ENCODE measurements around the gene CCL2.

CCL2 gene

DNA sequence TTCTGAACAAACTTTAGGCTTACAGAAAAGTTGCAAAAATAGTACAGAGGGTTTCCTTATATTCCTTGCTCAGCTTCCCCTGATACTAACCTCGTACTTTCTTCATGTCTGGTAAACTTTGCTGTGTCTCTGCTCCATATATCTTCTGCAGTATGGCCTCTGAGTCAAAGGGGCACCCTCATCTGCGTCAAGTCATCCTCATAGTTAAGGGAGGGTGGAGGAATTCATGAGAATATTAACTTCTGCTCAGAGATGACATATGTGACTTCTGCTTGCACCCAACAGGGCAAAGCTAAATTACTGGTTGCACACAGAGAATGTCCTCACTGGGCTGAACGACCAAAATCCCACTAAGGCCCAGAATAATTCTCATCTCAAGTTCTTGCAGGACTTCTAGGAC, 10.6 kb downstream of the CCL2 start:
- no peak for DNase-seq (ENCODE audit: low read depth in 3 of 3)

DNA sequence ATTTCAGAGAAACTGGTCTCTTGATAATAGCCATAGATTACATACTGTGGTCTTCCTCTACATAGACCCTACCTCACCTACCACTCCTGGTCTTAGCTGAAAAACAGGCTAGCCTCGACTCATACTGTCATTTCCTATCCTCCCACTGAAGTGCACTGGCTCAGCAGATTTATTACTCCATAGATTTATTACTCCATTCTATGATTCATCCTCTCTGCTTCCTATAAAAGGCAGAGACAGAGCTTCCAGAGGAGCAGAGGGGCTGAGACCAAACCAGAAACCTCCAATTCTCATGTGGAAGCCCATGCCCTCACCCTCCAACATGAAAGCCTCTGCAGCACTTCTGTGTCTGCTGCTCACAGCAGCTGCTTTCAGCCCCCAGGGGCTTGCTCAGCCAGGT, 14.9 kb downstream of the CCL2 start, which contains the start of gene CCL7:
Gene CCL7, plus strand, starts transcription at position 253 of the 400 bp plus-strand sequence. Its CDS starts 70 bp downstream, at position 323.
- DNase-seq (ENCODE audit: low read depth in 3 of 3): no peak

DNA sequence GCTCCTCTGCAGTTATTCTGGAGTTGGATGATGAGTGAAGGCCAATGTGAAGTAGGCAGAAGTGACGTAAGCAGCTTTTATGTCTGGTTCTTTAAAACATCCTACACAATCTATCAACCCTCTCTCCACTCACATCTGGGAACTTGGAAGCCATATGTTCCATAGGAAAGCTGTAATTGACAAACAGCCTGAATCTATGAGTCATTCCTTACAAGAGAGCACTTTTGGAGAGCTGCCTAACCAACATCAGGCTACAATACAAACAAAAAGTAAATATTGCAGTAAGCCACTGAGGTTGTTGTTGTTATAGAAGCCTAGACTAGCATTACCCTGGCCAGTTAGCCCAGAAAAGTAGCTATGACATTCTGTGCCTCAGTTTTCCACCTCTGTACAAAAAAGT, 20.8 kb downstream of the CCL2 start:
- no peak for DNase-seq (ENCODE audit: low read depth in 3 of 3)

DNA sequence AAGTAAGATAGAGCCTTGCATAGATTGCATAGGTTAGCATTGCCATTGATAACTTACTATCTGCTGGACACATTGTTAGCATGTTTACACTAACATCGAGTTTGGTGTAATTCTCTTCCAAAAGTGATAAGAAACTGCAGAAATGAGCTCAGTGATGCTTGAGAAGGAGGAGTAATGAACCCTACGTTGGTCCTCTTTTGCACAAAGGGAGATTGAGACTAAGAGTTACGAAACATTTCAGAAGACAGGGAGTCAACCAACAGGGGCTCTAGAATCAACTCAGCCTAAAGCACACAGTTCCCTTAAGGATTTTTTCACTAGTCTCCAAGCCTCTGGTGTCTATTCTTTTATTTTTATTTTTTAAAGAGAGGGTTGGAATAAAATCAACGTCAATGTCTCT, 21.7 kb downstream of the CCL2 start:
- DNase-seq (ENCODE audit: low read depth in 3 of 3): no peak

GRCh38 chr17:34283571-34283970, 28.5 kb downstream of the CCL2 start:
- DNase-seq (ENCODE audit: low read depth in 3 of 3): no peak

DNA sequence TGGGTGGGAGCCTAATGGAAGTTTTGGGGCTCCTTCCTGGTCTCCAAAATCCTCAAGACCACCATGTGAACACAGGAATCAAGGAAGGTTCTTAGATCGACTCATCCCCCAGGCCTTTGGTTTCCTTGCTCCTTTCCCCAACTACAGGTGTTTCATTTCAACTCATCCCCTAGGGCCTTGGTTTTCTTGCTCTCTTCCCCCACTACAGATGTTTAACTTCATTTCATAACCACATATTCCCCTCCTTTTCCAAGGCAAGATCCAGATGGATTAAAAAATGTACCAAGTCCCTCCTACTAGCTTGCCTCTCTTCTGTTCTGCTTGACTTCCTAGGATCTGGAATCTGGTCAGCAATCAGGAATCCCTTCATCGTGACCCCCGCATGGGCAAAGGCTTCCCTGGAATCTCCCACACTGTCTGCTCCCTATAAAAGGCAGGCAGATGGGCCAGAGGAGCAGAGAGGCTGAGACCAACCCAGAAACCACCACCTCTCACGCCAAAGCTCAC, 30.3 kb downstream of the CCL2 start, which contains the start of gene CCL11:
Gene CCL11, plus strand, starts transcription at position 457 of the 507 bp plus-strand sequence. CDS start 67 bp downstream, outside the sequence.
- no peak for DNase-seq (ENCODE audit: low read depth in 3 of 3)

GRCh38 chr17:34287875-34288274, 32.8 kb downstream of the CCL2 start:
- DNase-seq (ENCODE audit: low read depth in 3 of 3): no peak

GRCh38 chr17:34290586-34290985, 35.5 kb downstream of the CCL2 start:
- no peak for DNase-seq (ENCODE audit: low read depth in 3 of 3)

DNA sequence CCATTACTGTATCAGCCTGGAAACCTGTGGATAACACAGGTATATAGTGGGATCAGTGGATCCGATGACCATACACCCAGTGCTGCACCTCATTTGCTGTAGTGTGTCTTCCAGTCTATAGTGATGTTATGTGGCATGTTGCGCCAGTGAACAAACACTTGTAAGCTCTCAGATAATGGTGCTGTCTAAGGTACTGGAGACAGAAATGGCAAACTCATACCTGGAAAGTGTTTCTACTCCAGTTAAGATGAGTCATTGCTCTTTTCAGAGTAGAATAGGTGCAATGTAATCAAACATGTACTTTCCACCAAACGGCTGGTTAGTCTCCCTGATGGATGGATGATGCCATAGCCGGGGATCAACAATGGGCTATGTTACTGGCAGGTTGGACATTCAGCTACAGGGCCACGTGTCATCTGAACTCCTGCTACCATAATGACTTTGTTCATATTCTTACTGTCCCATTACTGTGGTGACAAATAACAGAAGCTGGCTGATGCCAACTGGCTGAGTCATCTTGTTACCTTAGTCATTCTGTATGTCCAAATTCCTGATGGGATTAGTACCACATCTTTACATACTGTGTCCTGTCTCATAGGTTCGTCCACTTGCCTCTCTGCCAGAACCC, 36.8 kb downstream of the CCL2 start:
- no peak for DNase-seq (ENCODE audit: low read depth in 3 of 3)

GRCh38 chr17:34299027-34299426, 43.9 kb downstream of the CCL2 start:
- DNase-seq (ENCODE audit: low read depth in 3 of 3): no peak

DNA sequence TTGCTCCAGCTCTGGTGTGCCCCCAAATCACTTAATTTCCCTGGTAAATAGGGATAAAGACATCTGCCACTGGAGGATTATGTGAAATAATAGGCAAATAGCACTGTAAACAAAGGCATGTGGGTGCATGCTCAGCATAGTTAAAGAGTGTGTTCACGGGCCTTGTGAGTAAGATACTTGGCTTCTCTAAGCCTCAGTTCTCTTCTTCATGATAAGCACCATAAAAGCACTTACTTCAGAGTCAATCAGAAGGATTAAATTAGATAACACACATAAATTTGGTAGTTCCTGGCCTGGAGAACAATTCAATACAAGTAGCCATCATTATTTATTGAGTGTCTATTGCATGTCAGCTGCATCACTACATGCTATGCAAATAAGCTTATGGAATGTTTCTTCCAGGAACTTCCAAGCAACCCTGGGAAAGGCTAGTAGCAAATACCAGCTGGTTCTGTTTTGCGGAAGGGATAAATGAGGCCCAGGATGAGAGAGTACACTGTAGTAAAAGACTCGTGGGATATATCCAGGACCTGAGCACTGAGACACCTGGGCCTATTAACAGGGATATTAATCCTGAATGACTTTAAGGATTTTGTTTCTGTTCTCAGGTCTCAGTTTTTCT, 45.0 kb downstream of the CCL2 start:
- DNase-seq (ENCODE audit: low read depth in 3 of 3): no peak

GRCh38 chr17:34300652-34301370, 45.7 kb downstream of the CCL2 start:
- DNase-seq (ENCODE audit: low read depth in 3 of 3): no peak

GRCh38 chr17:34301986-34302385, 46.9 kb downstream of the CCL2 start:
- no peak for DNase-seq (ENCODE audit: low read depth in 3 of 3)

DNA sequence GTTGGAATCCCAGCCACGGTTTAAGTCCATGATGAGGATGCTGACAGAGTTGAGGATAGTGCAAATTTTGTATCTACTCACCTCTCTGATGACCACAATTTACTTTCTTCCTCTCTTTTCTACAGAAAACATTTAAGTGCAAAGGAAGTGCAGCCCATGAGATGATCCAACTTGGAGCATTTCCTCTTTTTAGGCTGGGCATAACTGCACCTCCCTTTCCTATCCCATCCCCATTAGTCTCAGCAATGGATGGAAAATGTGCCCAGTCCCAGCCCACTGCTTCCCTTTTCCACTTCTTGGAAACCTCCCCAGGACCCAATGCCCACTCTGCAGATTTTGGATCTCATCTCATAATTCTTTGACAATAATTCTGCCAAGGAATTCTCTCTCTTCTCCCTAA, 47.6 kb downstream of the CCL2 start:
- no peak for DNase-seq (ENCODE audit: low read depth in 3 of 3)

GRCh38 chr17:34303606-34304005, 48.5 kb downstream of the CCL2 start:
- DNase-seq (ENCODE audit: low read depth in 3 of 3): no peak

GRCh38 chr17:34305061-34305460, 50.0 kb downstream of the CCL2 start:
- no peak for DNase-seq (ENCODE audit: low read depth in 3 of 3)

DNA sequence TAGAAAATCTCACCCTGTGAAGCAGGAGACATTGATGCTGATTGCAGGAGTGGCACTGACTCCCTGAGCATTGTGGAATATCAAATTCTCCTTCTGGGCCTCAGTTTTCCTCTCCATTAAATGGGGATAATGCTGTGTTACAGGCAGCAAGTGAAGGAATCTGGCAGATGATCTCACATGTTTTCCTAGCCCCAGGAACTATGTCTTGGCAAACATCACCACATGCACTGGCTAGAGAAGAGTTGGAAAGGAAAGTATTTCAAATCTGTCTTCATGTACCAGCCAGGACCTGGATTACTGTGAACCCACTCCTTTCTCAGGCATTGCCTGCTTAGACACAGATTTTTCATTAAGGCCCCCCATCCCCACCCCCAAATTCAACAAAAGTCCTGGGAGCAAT, 50.5 kb downstream of the CCL2 start:
- DNase-seq (ENCODE audit: low read depth in 3 of 3): no peak

DNA sequence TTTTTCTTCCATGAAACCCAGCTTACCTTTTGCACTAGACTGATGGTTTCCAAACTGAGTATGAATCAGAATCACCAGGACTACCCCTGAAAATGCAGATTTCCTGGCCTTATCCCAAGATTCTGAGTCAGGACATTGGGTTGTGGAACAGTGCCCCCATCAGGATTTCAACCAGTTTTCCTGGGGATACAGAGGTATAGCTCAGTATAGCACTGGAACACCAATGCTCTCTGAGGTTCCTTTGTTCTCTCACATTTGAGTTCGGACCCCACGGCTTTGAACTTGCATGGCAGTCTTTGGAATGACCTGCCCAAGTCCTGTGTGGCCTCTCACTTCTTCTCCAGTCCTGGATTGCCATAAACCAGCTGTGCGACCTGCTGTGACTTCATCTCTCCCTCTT, 51.4 kb downstream of the CCL2 start:
- DNase-seq (ENCODE audit: low read depth in 3 of 3): no peak
